Nephron (organoid): ENCODE results near the gene STEEP1.

Experiments used
- H3K27ac Mint-ChIP-seq, 3 experiments: 2 replicates each; pipeline ENCODE4 v1.8.0; 2020; ENCODE audit warnings: mixed read lengths in 3 of 3, mild to moderate bottlenecking in 2 of 3, moderate library complexity in 1 of 3
- H3K27me3 Mint-ChIP-seq: 2 replicates; pipeline ENCODE4 v1.8.0; 2021; ENCODE audit warnings: low read depth, mild to moderate bottlenecking, moderate library complexity, mixed read lengths
- H3K36me3 Mint-ChIP-seq: 2 replicates; pipeline ENCODE4 v1.8.0; 2020; ENCODE audit warnings: low read depth, mixed read lengths
- H3K4me1 Mint-ChIP-seq: 2 replicates; pipeline ENCODE4 v1.8.0; 2020; ENCODE audit warnings: mixed read lengths
- H3K4me3 Mint-ChIP-seq, 3 experiments: 2 replicates each; pipeline ENCODE4 v1.8.0; 2020; ENCODE audit warnings: mild to moderate bottlenecking in 3 of 3, mixed read lengths in 3 of 3, moderate library complexity in 2 of 3
- H3K9me3 Mint-ChIP-seq: 2 replicates; pipeline ENCODE4 v1.8.0; 2020; ENCODE audit warnings: mixed read lengths
- TF ChIP-seq, protein P1 (sequence below), 3 experiments: fragments of 200-600 bp; sonication (generic); IDR thresholded peaks; one replicate each; pipeline ENCODE4 v1.5.0; 2021; ENCODE audit warnings: antibody characterized with exemption in 3 of 3; ENCODE audit not compliant: unreplicated experiment in 3 of 3

STEEP1 gene

DNA sequence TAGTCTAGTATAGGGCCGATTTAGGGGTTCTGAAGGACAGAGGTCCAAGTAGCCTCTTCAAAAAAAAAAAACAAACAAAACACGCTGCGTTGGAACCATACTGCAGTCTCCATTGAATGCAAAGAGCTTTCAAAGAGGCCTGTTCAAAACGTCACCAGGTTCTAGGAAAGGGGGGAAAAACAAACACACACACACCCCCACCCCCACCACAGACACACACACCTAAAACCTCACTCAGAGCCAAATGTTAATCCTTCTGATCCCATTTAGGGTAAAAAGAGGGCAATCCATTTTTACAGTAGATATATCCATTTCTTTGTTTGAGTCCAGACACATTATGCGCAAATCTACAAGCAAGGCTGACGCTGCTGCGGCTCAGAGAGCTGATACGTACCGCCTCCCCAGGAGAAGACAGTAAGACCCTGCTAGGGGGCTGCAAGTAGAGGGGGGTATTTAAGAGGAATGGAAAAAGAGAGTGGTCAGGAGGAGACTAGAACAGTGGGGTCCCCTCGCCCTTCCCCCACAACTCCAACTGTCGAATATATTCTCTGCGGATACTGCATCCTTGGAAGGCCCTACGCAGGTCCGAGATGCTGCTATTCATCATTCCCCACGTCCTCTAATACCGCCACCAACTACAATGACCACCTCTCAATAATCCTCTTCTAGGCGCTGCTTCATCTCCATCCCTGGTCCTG lies 39.7 kb upstream of the STEEP1 start:
- H3K27ac Mint-ChIP-seq = peak overlapping the region; percentile 77 to 93 (median 91)
- peak overlapping the region; percentile 96 to 97 (median 96) for H3K4me3 Mint-ChIP-seq
- H3K36me3 Mint-ChIP-seq = peaks cover 4% of the 10 kb centered on the region
- TF ChIP-seq, protein P1, sequence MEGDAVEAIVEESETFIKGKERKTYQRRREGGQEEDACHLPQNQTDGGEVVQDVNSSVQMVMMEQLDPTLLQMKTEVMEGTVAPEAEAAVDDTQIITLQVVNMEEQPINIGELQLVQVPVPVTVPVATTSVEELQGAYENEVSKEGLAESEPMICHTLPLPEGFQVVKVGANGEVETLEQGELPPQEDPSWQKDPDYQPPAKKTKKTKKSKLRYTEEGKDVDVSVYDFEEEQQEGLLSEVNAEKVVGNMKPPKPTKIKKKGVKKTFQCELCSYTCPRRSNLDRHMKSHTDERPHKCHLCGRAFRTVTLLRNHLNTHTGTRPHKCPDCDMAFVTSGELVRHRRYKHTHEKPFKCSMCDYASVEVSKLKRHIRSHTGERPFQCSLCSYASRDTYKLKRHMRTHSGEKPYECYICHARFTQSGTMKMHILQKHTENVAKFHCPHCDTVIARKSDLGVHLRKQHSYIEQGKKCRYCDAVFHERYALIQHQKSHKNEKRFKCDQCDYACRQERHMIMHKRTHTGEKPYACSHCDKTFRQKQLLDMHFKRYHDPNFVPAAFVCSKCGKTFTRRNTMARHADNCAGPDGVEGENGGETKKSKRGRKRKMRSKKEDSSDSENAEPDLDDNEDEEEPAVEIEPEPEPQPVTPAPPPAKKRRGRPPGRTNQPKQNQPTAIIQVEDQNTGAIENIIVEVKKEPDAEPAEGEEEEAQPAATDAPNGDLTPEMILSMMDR (IDR thresholded peaks at IDR 0.05; ENCODE audit: unreplicated experiment in 3 of 3) = no peak
- H3K4me1 Mint-ChIP-seq = peaks cover 14% of the 10 kb centered on the region
- H3K9me3 Mint-ChIP-seq = peaks cover 3% of the 10 kb centered on the region
- no peaks in the 10 kb centered on the region for H3K27me3 Mint-ChIP-seq

DNA sequence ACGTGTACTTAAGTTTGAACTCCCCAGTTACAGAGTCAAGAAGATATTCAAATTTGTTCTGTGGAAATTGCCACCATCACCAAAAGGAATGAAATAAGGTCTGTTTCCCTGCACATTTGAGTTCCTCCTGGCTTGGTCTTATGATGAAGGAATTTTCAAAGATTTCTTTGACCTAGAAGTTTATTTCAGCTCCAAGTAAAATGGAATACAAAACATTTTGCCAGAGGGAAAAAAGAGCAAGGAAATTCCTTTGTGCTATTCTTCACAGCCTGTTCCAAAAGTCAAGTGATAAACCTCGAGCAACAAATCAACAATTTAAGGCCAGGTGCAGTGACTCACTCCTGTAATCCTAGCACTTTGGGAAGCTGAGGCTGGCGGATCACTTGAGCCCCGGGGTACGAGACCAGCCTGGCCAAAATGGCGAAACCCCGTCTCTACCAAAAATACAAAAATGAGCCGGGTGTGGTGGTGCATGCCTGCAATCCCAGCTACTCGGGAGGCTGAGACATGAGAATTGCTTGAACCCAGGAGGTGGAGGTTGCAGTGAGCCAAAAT lies 37.6 kb upstream of the STEEP1 start:
- H3K27me3 Mint-ChIP-seq = no peaks in the 10 kb centered on the region
- H3K4me1 Mint-ChIP-seq = peaks cover 14% of the 10 kb centered on the region
- H3K4me3 Mint-ChIP-seq = no peak overlapping the region
- H3K27ac Mint-ChIP-seq = no peak overlapping the region
- TF ChIP-seq, protein P1 (IDR thresholded peaks at IDR 0.05; ENCODE audit: unreplicated experiment in 3 of 3) = no peak
- H3K9me3 Mint-ChIP-seq = peaks cover 3% of the 10 kb centered on the region
- peaks cover 10% of the 10 kb centered on the region for H3K36me3 Mint-ChIP-seq

DNA sequence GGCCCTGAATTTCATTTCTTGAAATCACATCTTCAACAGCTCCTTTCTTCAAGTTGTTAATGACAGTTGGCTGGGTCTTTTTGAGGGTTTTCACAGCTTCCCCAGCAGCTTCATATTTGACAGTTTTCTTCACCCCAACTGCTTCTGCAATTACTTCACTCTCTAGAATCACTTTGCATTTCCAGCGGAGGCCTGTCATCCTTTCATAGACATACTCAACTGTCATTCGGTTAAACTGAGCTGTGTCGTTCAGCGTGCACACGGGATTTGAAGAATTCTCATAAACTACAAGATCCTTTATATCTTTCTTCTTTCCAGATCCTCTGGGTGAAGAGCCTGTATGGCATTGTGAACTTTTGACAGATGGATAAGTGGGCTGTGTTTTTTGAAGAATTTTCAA lies 24.6 kb upstream of the STEEP1 start:
- H3K27ac Mint-ChIP-seq = no peak overlapping the region
- TF ChIP-seq, protein P1 (IDR thresholded peaks at IDR 0.05; ENCODE audit: unreplicated experiment in 3 of 3) = no peak
- peaks cover 31% of the 10 kb centered on the region for H3K36me3 Mint-ChIP-seq
- H3K4me3 Mint-ChIP-seq = no peak overlapping the region
- H3K4me1 Mint-ChIP-seq = no peaks in the 10 kb centered on the region
- no peaks in the 10 kb centered on the region for H3K9me3 Mint-ChIP-seq
- H3K27me3 Mint-ChIP-seq = no peaks in the 10 kb centered on the region

DNA sequence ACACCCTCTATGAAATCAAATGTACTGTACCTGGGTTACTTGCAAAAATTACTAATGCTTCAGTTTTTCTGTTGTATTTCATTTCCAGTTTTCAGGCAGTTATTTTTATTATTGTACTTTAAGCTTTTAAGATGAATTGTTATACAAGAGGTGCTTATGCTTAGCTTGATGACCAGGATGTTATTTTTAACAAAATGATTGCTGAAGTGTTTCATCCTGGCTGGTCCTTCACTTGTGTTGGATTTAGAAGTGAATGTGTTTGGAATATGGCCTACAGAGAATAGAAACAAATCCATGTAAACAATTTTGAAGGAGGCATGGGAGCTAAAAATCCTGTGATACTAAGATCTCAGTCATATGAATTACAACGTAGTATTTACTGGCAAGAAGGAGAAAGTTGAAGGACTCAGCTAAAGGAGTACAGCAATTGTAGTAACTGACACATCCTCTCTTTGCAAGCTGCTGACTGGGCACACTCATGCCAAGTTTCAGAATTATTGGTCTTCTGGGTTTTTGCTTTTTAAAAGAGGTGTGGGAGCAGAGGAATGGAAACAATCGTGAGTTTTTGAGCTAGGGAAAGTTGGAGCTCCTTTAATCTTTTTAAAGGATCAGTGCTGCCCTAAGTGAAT lies 18.3 kb upstream of the STEEP1 start:
- H3K27me3 Mint-ChIP-seq = no peaks in the 10 kb centered on the region

DNA sequence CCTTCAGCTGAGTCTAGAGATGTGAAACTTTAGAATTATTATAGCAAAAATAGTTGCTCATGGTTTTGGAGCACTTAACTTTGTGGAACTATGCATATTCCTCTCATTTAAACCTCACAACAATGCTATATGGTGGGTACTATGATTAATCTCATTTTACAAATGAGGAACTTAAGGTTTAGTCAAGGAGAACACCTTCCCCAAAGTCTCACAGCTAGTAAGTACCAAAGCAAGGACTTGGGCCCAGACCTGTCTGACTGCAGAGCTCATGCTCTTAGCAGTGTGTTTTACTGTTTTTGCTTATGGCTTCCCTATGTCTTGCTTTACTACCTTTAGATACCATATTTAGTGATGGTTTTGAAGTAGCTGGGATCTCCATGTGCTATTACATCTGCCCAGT lies 14.2 kb upstream of the STEEP1 start:
- H3K4me1 Mint-ChIP-seq = no peaks in the 10 kb centered on the region
- no peak overlapping the region for H3K27ac Mint-ChIP-seq
- TF ChIP-seq, protein P1 (IDR thresholded peaks at IDR 0.05; ENCODE audit: unreplicated experiment in 3 of 3) = no peak

More for the DNA sequence above, 18.3 kb upstream of the STEEP1 start:
- TF ChIP-seq, protein P1 (IDR thresholded peaks at IDR 0.05; ENCODE audit: unreplicated experiment in 3 of 3) = no peak
- no peaks in the 10 kb centered on the region for H3K4me1 Mint-ChIP-seq
- no peak overlapping the region for H3K27ac Mint-ChIP-seq
- H3K9me3 Mint-ChIP-seq = no peaks in the 10 kb centered on the region
- H3K4me3 Mint-ChIP-seq = no peak overlapping the region
- no peaks in the 10 kb centered on the region for H3K36me3 Mint-ChIP-seq

More for the DNA sequence above, 14.2 kb upstream of the STEEP1 start:
- Mint-ChIP-seq H3K9me3 (no peaks in the 10 kb centered on the region), H3K4me3 (no peak overlapping the region), H3K36me3 (no peaks in the 10 kb centered on the region), H3K27me3 (no peaks in the 10 kb centered on the region)
